Colonic mucosa (tissue), 4 donors: ENCODE data around the gene HECTD4. TPM values are rescaled to one million over a fixed set of nuclear protein-coding genes. Genes with fewer than 3 reads are reported as not detected.

ENCODE experiments used
- DNase-seq: peaks from one replicate; pipeline ENCODE4 v3.0.0-alpha.2; 2020
- H3K27ac ChIP-seq: fragments of 200-600 bp; one replicate; pipeline ENCODE4 v1.8.0; 2021
- H3K27me3 ChIP-seq: fragments of 200-600 bp; one replicate; pipeline ENCODE4 v1.8.0; 2021
- H3K36me3 ChIP-seq: fragments of 200-600 bp; one replicate; pipeline ENCODE4 v1.8.0; 2021
- H3K4me1 ChIP-seq: fragments of 200-600 bp; one replicate; pipeline ENCODE4 v1.8.0; 2021; ENCODE audit warnings: mild to moderate bottlenecking
- H3K4me3 ChIP-seq: fragments of 200-600 bp; one replicate; pipeline ENCODE4 v1.8.0; 2021
- H3K9ac ChIP-seq, 2 donors: one replicate each; pipeline ENCODE4 v1.7.0; 2013; ENCODE audit warnings: control low read depth in 2 of 2, low read depth in 2 of 2, low read length in 2 of 2
- H3K9me3 ChIP-seq: fragments of 200-600 bp; one replicate; pipeline ENCODE4 v1.8.0; 2021
- intact Hi-C: fragments of 100-400 bp; cut with DNase I; formaldehyde crosslinking; loops from one replicate; pipeline ENCODE4 v1.14.1; 2022
- total RNA-seq, 2 donors: library from RNA; stranded (reverse); fragmentation: NEBNext Ultra II Directional in 1 of 2; extraction: Animal tissue kit (Norgen Biotek cat#: 25700) in 1 of 2; gene quantifications; one replicate each; pipeline ENCODE4 v1.2.1, GENCODE V29; 2021
- TF ChIP-seq, protein P1 (sequence below): fragments of 200-600 bp; IDR thresholded peaks from one replicate; pipeline ENCODE4 v1.8.0; 2022; ENCODE audit warnings: antibody characterized with exemption, mild to moderate bottlenecking
- donor health status: healthy.
- donor health status: DM: no; HTN: no; CAD: no.
- donor health status: DM: no; HTN: no; CAD: no.

Gene HECTD4
- total RNA-seq, 2 donors from 2014 or later: 39.6 to 41.7 TPM

- H3K36me3 ChIP-seq: peaks cover 14% of the 10 kb centered on the region
- no peak for DNase-seq
- intact Hi-C loops: no loop called here
- TF ChIP-seq, protein P1, sequence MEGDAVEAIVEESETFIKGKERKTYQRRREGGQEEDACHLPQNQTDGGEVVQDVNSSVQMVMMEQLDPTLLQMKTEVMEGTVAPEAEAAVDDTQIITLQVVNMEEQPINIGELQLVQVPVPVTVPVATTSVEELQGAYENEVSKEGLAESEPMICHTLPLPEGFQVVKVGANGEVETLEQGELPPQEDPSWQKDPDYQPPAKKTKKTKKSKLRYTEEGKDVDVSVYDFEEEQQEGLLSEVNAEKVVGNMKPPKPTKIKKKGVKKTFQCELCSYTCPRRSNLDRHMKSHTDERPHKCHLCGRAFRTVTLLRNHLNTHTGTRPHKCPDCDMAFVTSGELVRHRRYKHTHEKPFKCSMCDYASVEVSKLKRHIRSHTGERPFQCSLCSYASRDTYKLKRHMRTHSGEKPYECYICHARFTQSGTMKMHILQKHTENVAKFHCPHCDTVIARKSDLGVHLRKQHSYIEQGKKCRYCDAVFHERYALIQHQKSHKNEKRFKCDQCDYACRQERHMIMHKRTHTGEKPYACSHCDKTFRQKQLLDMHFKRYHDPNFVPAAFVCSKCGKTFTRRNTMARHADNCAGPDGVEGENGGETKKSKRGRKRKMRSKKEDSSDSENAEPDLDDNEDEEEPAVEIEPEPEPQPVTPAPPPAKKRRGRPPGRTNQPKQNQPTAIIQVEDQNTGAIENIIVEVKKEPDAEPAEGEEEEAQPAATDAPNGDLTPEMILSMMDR: no peak
- H3K27me3 ChIP-seq: no peaks in the 10 kb centered on the region
- no peaks in the 10 kb centered on the region for H3K4me1 ChIP-seq
- no peak overlapping the region for H3K9ac ChIP-seq
- H3K27ac ChIP-seq: no peak overlapping the region
- H3K4me3 ChIP-seq: no peak overlapping the region
- no peaks in the 10 kb centered on the region for H3K9me3 ChIP-seq
These were observed 194.0 kb downstream of the HECTD4 start for GRCh38 chr12:112188130-112188830.

- DNase-seq: no peak
- Histone ChIP-seq H3K36me3 (peaks cover 14% of the 10 kb centered on the region), H3K9me3 (no peaks in the 10 kb centered on the region), H3K4me1 (no peaks in the 10 kb centered on the region), H3K4me3 (no peak overlapping the region), H3K27me3 (no peaks in the 10 kb centered on the region), H3K27ac (no peak overlapping the region), H3K9ac (no peak overlapping the region)
- intact Hi-C loops: no loop called here
- TF ChIP-seq, protein P1: no peak
These were observed 196.9 kb downstream of the HECTD4 start for GRCh38 chr12:112185093-112185923.

GRCh38 chr12:112184056-112184887, 198.0 kb downstream of the HECTD4 start:
- no peak overlapping the region for H3K9ac ChIP-seq
- peaks cover 15% of the 10 kb centered on the region for H3K36me3 ChIP-seq

GRCh38 chr12:112183141-112184021, 198.8 kb downstream of the HECTD4 start:
- H3K9me3 ChIP-seq: no peaks in the 10 kb centered on the region
- no peak overlapping the region for H3K4me3 ChIP-seq
- H3K27ac ChIP-seq: no peak overlapping the region
- intact Hi-C loops: no loop called here
- TF ChIP-seq, protein P1: no peak
- peaks cover 24% of the 10 kb centered on the region for H3K36me3 ChIP-seq
- H3K4me1 ChIP-seq: no peaks in the 10 kb centered on the region
- DNase-seq: no peak
- no peak overlapping the region for H3K9ac ChIP-seq
- H3K27me3 ChIP-seq: no peaks in the 10 kb centered on the region

More at GRCh38 chr12:112184056-112184887, 198.0 kb downstream of the HECTD4 start:
- intact Hi-C loops: no loop called here
- no peak for DNase-seq
- no peaks in the 10 kb centered on the region for H3K4me1 ChIP-seq
- TF ChIP-seq, protein P1: no peak
- no peak overlapping the region for H3K27ac ChIP-seq
- H3K9me3 ChIP-seq: no peaks in the 10 kb centered on the region
- no peaks in the 10 kb centered on the region for H3K27me3 ChIP-seq
- H3K4me3 ChIP-seq: no peak overlapping the region
